GM12873 (cell line): Measurements from ENCODE around the gene GRB7.

ENCODE experiments used
- CTCF ChIP-seq: IDR thresholded peaks from 2 replicates; pipeline ENCODE4 v1.5.1; 2012; ENCODE audit warnings: low read depth, mild to moderate bottlenecking, moderate library complexity, low read length, control low read depth; ENCODE audit not compliant: insufficient read depth; ENCODE audit errors: missing control alignments

The GRB7 gene

GRCh38 chr17:39772415-39772814, 34.7 kb downstream of the GRB7 start:
- TF ChIP-seq CTCF: no peak

GRCh38 chr17:39772987-39773934, 35.5 kb downstream of the GRB7 start:
- no peak for TF ChIP-seq CTCF

GRCh38 chr17:39774047-39774446, 36.3 kb downstream of the GRB7 start:
- TF ChIP-seq CTCF: no peak

GRCh38 chr17:39775031-39775430, 37.3 kb downstream of the GRB7 start:
- TF ChIP-seq CTCF: no peak

GRCh38 chr17:39776252-39776651, 38.5 kb downstream of the GRB7 start:
- TF ChIP-seq CTCF: no peak

GRCh38 chr17:39777534-39778365, 40.0 kb downstream of the GRB7 start:
- no peak for TF ChIP-seq CTCF

GRCh38 chr17:39781031-39781860, 43.5 kb downstream of the GRB7 start:
- TF ChIP-seq CTCF: no peak
